ENCODE results near the gene ALK.

DNA sequence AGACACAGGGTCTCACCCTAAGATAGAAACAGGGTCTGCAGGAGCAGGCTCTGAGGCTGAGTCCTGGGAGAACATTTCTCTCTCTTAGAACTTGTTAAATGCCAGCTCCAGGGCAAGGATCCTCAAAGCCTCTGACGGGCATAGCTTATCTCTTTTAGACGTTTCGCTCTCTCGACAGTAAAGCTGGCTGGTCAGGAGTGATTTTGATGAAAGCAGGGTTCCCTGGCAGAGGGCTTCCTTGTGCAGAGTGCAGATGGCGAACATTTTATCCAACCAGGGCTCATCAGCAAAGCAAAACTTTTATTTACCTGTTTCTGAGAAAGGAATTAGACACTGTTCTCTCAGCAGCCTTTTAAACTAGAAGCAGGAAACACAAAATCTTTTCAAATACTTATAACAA lies 350.8 kb downstream of the ALK start:
- TF ChIP-seq, protein P1, sequence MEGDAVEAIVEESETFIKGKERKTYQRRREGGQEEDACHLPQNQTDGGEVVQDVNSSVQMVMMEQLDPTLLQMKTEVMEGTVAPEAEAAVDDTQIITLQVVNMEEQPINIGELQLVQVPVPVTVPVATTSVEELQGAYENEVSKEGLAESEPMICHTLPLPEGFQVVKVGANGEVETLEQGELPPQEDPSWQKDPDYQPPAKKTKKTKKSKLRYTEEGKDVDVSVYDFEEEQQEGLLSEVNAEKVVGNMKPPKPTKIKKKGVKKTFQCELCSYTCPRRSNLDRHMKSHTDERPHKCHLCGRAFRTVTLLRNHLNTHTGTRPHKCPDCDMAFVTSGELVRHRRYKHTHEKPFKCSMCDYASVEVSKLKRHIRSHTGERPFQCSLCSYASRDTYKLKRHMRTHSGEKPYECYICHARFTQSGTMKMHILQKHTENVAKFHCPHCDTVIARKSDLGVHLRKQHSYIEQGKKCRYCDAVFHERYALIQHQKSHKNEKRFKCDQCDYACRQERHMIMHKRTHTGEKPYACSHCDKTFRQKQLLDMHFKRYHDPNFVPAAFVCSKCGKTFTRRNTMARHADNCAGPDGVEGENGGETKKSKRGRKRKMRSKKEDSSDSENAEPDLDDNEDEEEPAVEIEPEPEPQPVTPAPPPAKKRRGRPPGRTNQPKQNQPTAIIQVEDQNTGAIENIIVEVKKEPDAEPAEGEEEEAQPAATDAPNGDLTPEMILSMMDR (IDR thresholded peaks at IDR 0.05) = no peak
- TF ChIP-seq POLR2A (IDR thresholded peaks at IDR 0.05) = no peak

Measured in thyroid gland (tissue), 4 donors.